Type B pancreatic cell (in vitro differentiated cells): Measurements from ENCODE around the gene STK35. TPM values are rescaled to one million over a fixed set of nuclear protein-coding genes. Genes with fewer than 3 reads are reported as not detected.
A peak's percentile ranks its signal among the peaks of the same experiment; 100 is the strongest.

ENCODE experiments used
- DNase-seq: peaks from one replicate; pipeline ENCODE4 v3.0.0; 2021; ENCODE audit warnings: mixed read lengths; ENCODE audit not compliant: unreplicated experiment; ENCODE audit errors: extremely low spot score
- H3K27ac Mint-ChIP-seq: 2 replicates; pipeline ENCODE4 v1.8.0; 2021; ENCODE audit warnings: mild to moderate bottlenecking, mixed read lengths
- H3K27me3 Mint-ChIP-seq: 2 replicates; pipeline ENCODE4 v1.8.0; 2021; ENCODE audit warnings: mixed read lengths
- H3K36me3 Mint-ChIP-seq: 2 replicates; pipeline ENCODE4 v1.8.0; 2021; ENCODE audit warnings: mixed read lengths
- H3K4me1 Mint-ChIP-seq: one replicate; pipeline ENCODE4 v1.8.0; 2021; ENCODE audit warnings: mixed read lengths; ENCODE audit not compliant: unreplicated experiment
- H3K4me3 Mint-ChIP-seq: 2 replicates; pipeline ENCODE4 v1.8.0; 2021; ENCODE audit warnings: mild to moderate bottlenecking, mixed read lengths
- H3K9me3 Mint-ChIP-seq: 2 replicates; pipeline ENCODE4 v1.8.0; 2021; ENCODE audit warnings: mixed read lengths
- total RNA-seq: library from RNA; stranded (reverse); gene quantifications from 2 replicates; pipeline ENCODE4 v1.2.1, GENCODE V29; 2021; ENCODE audit warnings: low replicate concordance
- TF ChIP-seq, protein P1 (sequence below): fragments of 200-600 bp; sonication (generic); conservative IDR thresholded peaks from 2 replicates; pipeline ENCODE4 v1.5.0; 2021; ENCODE audit warnings: antibody characterized with exemption, mild to moderate bottlenecking

STK35 gene
- total RNA-seq, 1 donor from 2014 or later = 28.3 TPM

DNA sequence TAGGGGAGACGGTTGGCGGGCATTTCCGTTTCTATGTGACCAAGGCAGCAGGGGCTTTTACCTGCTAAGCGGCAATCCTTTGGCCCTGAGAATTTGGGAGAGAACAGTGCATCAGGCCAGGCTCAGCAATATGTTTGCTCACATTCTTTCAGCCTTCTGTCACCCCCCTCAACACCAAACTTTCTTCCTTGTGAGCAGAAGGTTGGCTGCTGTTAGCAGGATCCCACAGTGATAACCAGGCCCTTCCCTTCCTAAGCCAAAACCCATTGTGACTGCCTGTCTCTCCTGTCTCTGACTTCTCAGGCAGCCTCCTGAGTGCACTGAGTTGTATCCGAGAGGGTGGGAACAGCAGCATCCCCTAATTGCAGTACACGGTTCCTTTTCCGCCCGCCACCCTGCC is 43.7 kb downstream of the STK35 start:
- no peaks in the 10 kb centered on the region for H3K27me3 Mint-ChIP-seq
- peak overlapping the region; percentile 11 for H3K27ac Mint-ChIP-seq
- no peak overlapping the region for H3K4me3 Mint-ChIP-seq
- no peaks in the 10 kb centered on the region for H3K9me3 Mint-ChIP-seq
- no peak for DNase-seq
- H3K36me3 Mint-ChIP-seq = peaks cover 8% of the 10 kb centered on the region
- TF ChIP-seq, protein P1, sequence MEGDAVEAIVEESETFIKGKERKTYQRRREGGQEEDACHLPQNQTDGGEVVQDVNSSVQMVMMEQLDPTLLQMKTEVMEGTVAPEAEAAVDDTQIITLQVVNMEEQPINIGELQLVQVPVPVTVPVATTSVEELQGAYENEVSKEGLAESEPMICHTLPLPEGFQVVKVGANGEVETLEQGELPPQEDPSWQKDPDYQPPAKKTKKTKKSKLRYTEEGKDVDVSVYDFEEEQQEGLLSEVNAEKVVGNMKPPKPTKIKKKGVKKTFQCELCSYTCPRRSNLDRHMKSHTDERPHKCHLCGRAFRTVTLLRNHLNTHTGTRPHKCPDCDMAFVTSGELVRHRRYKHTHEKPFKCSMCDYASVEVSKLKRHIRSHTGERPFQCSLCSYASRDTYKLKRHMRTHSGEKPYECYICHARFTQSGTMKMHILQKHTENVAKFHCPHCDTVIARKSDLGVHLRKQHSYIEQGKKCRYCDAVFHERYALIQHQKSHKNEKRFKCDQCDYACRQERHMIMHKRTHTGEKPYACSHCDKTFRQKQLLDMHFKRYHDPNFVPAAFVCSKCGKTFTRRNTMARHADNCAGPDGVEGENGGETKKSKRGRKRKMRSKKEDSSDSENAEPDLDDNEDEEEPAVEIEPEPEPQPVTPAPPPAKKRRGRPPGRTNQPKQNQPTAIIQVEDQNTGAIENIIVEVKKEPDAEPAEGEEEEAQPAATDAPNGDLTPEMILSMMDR = no peak
- no peaks in the 10 kb centered on the region for H3K4me1 Mint-ChIP-seq

DNA sequence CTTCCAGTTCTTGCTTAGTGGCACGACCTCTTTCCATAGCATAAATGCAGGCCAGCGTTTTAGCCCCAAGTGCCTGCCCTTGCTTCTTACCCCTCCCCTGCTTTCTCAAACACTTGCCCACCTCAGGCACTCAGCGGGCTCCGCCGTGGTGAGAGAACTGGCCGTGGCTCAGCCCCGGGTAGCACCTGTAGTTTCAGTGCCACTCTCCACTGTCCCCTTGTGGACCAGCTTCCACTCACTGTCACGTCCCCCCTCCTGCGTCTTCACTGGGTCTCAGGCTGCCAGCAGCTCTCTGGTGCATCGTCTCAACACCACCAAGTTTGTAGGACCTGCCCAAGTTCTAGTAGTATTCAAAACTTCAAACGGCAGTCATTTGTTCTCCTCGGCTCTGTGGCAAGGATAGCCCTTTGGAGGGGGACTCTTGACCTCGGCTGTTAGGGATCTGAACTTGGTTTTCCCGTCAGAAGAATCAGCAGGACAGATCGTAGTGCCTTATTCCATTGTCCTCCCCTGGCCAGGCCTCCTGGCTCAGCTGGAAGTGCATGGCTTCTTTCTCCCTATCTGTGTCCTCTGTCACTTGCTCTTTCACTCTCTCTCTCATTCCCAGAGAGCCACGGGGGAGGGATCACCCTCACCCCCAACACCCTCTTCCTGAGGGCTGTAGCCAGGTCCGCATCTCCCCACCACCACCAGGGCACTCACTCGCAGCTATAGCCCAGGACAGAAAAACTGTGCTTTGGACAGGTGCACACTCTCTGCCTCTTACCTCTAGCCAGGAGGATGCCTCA is 44.6 kb downstream of the STK35 start:
- no peaks in the 10 kb centered on the region for H3K27me3 Mint-ChIP-seq
- H3K36me3 Mint-ChIP-seq = peaks cover 8% of the 10 kb centered on the region
- no peaks in the 10 kb centered on the region for H3K9me3 Mint-ChIP-seq
- DNase-seq = no peak
- no peak overlapping the region for H3K4me3 Mint-ChIP-seq
- H3K4me1 Mint-ChIP-seq = peaks cover 4% of the 10 kb centered on the region
- peak overlapping the region; percentile 11 for H3K27ac Mint-ChIP-seq
- TF ChIP-seq, protein P1 = no peak

DNA sequence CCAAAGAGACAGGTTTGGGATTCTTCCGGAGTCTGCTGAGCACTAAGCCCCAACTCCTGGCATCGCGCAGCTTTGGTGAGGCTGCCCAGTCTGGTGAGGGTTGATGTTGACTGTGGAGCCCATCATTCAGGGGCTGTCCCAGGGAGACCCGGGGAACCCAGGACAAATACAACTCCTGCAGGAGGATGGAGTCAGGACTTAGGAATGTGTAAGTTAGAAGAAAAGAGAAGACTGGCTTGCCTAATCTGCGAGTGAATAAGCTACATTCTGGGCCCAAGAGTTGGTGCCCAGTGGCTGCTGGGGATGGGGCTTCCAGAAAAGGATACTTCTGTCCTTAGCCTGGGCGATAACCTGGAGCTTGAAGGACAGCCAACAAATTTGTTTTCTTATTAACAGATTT is 47.9 kb downstream of the STK35 start:
- peaks cover 8% of the 10 kb centered on the region for H3K36me3 Mint-ChIP-seq
- no peak overlapping the region for H3K27ac Mint-ChIP-seq
- TF ChIP-seq, protein P1 = no peak
- H3K4me1 Mint-ChIP-seq = peaks cover 7% of the 10 kb centered on the region
- no peaks in the 10 kb centered on the region for H3K9me3 Mint-ChIP-seq
- H3K27me3 Mint-ChIP-seq = no peaks in the 10 kb centered on the region
- no peak overlapping the region for H3K4me3 Mint-ChIP-seq
- DNase-seq = no peak

DNA sequence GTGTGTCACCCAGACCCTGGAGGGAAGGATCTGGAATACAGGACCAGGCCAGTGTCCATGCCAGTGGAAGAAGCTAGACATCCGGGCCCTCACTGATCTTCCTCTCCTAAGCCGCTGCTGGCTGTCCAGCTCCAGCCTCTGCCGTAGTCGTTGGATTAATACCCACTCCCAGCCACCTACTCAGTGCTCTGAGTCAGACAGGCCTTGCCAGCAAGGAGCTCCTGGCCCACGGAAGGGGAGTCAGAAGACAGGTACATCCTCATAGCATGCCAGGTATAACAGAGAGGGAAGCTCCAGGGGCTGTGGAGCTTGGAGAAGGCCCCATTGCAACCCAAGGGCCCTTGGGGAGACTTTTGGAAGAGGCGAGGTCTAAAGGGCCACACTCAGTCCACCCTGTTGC is 49.0 kb downstream of the STK35 start:
- no peak overlapping the region for H3K27ac Mint-ChIP-seq
- H3K27me3 Mint-ChIP-seq = no peaks in the 10 kb centered on the region
- peaks cover 7% of the 10 kb centered on the region for H3K4me1 Mint-ChIP-seq
- TF ChIP-seq, protein P1 = no peak
- H3K9me3 Mint-ChIP-seq = no peaks in the 10 kb centered on the region
- H3K36me3 Mint-ChIP-seq = peaks cover 8% of the 10 kb centered on the region
- H3K4me3 Mint-ChIP-seq = no peak overlapping the region
- no peak for DNase-seq

DNA sequence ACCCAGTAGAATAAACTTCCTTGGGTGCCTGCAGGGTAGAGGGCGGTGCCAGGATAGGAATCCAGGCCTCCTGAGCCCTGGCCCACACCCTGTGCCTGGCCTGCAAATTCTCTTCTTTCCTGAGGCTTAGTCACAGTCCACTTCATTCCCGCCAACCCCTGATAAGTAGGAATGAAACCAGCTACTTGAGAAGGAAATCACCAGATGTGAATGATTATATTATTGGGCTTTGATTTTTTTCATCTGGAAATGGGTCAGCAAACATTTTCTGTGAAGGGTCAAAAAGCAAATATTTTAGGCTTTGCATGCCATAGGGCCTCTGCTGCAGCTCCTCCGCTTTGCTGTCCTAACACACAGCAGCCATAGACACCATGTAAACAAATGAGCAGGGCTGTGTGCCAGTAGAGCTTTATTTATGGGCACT is 50.2 kb downstream of the STK35 start:
- H3K4me3 Mint-ChIP-seq = no peak overlapping the region
- TF ChIP-seq, protein P1 = no peak
- H3K27me3 Mint-ChIP-seq = no peaks in the 10 kb centered on the region
- H3K4me1 Mint-ChIP-seq = peaks cover 7% of the 10 kb centered on the region
- peaks cover 5% of the 10 kb centered on the region for H3K36me3 Mint-ChIP-seq
- no peaks in the 10 kb centered on the region for H3K9me3 Mint-ChIP-seq
- peak overlapping the region; percentile 57 for H3K27ac Mint-ChIP-seq
- no peak for DNase-seq
